SK-N-SH treated with all-trans-retinoic acid at 6 μM for 48 hours (cell line): ENCODE measurements around the gene STX3.

ENCODE experiments used
- ATAC-seq: fragments of 200-7000 bp; cut with Tn5 transposase; 3 replicates; pipeline ENCODE4 v1.9.1; 2020; ENCODE audit warnings: mild to moderate bottlenecking, moderate library complexity
- ARNTL ChIP-seq: fragments of 450-650 bp; formaldehyde crosslinking; IDR thresholded peaks from 2 replicates; pipeline ENCODE4 v1.5.0; 2020; ENCODE audit warnings: low read depth, mild to moderate bottlenecking, moderate library complexity, borderline replicate concordance
- CREB5 ChIP-seq: fragments of 250-450 bp; sonication (Bioruptor Pico); IDR thresholded peaks from 2 replicates; pipeline ENCODE4 v1.5.1; 2020; ENCODE audit warnings: low read depth, mild to moderate bottlenecking, moderate library complexity
- CSDC2 ChIP-seq: fragments of 250-450 bp; sonication (Bioruptor Pico); IDR thresholded peaks from 2 replicates; pipeline ENCODE4 v1.5.0; 2020; ENCODE audit warnings: mild to moderate bottlenecking, moderate library complexity
- OSR1 ChIP-seq: fragments of 250-450 bp; sonication (Bioruptor Pico); IDR thresholded peaks from 2 replicates; pipeline ENCODE4 v1.8.0; 2022; ENCODE audit warnings: moderate library complexity, mild to moderate bottlenecking, inconsistent platforms
- PATZ1 ChIP-seq: fragments of 250-450 bp; sonication (Bioruptor Pico); IDR thresholded peaks from 2 replicates; pipeline ENCODE4 v1.8.0; 2020; ENCODE audit warnings: mild to moderate bottlenecking, moderate library complexity, borderline replicate concordance
- RARB ChIP-seq: fragments of 250-450 bp; sonication (Bioruptor Pico); IDR thresholded peaks from 2 replicates; pipeline ENCODE4 v1.8.0; 2021; ENCODE audit warnings: mild to moderate bottlenecking, moderate library complexity
- SNAI2 ChIP-seq: fragments of 250-450 bp; sonication (Bioruptor Pico); IDR thresholded peaks from 2 replicates; pipeline ENCODE4 v1.5.0; 2020; ENCODE audit warnings: mild to moderate bottlenecking, moderate library complexity
- TCF4 ChIP-seq: fragments of 250-450 bp; sonication (Bioruptor Pico); IDR thresholded peaks from 2 replicates; pipeline ENCODE4 v1.8.0; 2021; ENCODE audit warnings: mild to moderate bottlenecking, moderate library complexity, borderline replicate concordance
- TOX ChIP-seq: fragments of 250-450 bp; sonication (Bioruptor Pico); IDR thresholded peaks from 2 replicates; pipeline ENCODE4 v1.8.0; 2021; ENCODE audit warnings: mild to moderate bottlenecking, moderate library complexity, borderline replicate concordance
- ZC3H10 ChIP-seq: fragments of 250-450 bp; sonication (Bioruptor Pico); IDR thresholded peaks from 2 replicates; pipeline ENCODE4 v1.5.1; 2021; ENCODE audit warnings: mild to moderate bottlenecking, moderate library complexity
- ZFP3 ChIP-seq: fragments of 250-450 bp; sonication (Bioruptor Pico); IDR thresholded peaks from 2 replicates; pipeline ENCODE4 v1.5.0; 2020; ENCODE audit warnings: mild to moderate bottlenecking, moderate library complexity
- ZFP30 ChIP-seq: fragments of 450-650 bp; formaldehyde crosslinking; IDR thresholded peaks from 2 replicates; pipeline ENCODE4 v1.5.0; 2022; ENCODE audit warnings: mild to moderate bottlenecking, moderate library complexity
- ZNF8 ChIP-seq: fragments of 450-650 bp; formaldehyde crosslinking; IDR thresholded peaks from 2 replicates; pipeline ENCODE4 v1.5.0; 2020; ENCODE audit warnings: mild to moderate bottlenecking, moderate library complexity
- TF ChIP-seq, protein P1 (sequence below): fragments of 250-450 bp; sonication (Bioruptor Pico); IDR thresholded peaks from 2 replicates; pipeline ENCODE4 v1.8.0; 2021; ENCODE audit warnings: low read depth, mild to moderate bottlenecking, moderate library complexity, borderline replicate concordance
- TF ChIP-seq, protein P2 (sequence below): fragments of 250-450 bp; sonication (Bioruptor Pico); IDR thresholded peaks from 2 replicates; pipeline ENCODE4 v1.5.1; 2021; ENCODE audit warnings: mild to moderate bottlenecking, moderate library complexity
- TF ChIP-seq, protein P3 (sequence below): fragments of 250-450 bp; sonication (Bioruptor Pico); IDR thresholded peaks from 2 replicates; pipeline ENCODE4 v1.5.0; 2020; ENCODE audit warnings: mild to moderate bottlenecking, moderate library complexity

STX3 gene

GRCh38 chr11:59765068-59765735, 10.0 kb downstream of the STX3 start:
- no peak; the same call in 2 of the 3 replicates for ATAC-seq
- no peak for TF ChIP-seq CREB5 (CRISPR knock-in tag)
- TF ChIP-seq, protein P1, sequence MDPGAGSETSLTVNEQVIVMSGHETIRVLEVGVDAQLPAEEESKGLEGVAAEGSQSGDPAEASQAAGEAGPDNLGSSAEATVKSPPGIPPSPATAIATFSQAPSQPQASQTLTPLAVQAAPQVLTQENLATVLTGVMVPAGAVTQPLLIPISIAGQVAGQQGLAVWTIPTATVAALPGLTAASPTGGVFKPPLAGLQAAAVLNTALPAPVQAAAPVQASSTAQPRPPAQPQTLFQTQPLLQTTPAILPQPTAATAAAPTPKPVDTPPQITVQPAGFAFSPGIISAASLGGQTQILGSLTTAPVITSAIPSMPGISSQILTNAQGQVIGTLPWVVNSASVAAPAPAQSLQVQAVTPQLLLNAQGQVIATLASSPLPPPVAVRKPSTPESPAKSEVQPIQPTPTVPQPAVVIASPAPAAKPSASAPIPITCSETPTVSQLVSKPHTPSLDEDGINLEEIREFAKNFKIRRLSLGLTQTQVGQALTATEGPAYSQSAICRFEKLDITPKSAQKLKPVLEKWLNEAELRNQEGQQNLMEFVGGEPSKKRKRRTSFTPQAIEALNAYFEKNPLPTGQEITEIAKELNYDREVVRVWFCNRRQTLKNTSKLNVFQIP (CRISPR knock-in tag), result no peak

DNA sequence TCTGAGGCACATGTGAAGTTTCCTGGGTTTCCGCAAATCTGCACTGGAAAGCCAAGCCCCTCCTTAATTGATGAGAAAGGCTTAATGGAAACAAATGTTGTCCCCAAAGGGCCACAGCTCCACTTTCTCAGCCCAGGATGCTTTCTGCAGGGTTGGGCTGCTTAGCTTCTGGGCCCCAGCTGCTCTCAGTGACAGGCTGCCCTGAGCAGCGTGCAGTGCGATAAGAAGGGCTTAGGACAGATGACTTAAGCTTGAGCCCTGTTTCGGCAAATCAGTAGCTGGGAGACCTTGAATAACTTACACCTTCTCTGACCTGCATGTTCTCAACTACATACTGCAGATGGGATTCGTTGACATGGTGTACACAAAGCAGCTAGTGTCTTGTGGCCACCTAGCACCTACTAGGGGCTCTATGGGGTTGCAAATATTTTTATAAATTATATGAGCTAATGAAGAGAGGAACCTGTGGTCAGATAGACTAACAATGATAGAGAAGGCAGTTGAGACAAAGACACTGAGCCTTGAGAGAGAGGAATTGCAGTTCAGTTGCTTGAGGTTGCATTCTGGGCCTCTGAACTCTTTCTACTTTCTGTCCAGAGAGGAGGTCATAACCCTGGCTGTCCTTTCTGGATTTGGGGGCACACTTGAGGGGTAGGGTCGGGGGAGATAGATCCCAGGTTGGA, 11.5 kb downstream of the STX3 start:
- ATAC-seq, result no peak

DNA sequence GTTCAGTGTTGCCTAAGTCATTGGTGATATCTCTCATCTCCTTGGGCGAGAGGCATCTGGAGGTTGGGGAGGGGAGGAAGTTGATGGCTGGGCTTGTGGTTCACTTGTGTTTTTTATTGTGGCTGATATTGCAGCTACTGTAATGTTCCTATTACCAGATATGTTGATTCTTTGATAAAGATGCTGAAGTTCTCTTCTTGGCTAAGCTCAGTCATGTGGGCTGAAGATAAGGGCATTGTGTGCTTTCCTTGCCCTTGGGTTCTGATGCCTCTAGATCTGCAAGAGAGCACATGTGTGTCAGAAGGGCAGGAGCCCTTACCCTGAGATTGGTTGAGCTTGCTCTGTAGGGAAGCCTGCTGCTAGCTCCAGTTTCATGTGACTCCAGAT, 12.0 kb downstream of the STX3 start:
- no peak for ATAC-seq
- no peak for TF ChIP-seq ARNTL (CRISPR knock-in tag)

More for the DNA sequence above, 11.5 kb downstream of the STX3 start:
- TF ChIP-seq ZNF8 (no peak), RARB (CRISPR knock-in tag) (no peak), PATZ1 (CRISPR knock-in tag) (no peak), CSDC2 (CRISPR knock-in tag) (no peak), ARNTL (CRISPR knock-in tag) (no peak), TCF4 (CRISPR knock-in tag) (no peak), ZFP3 (CRISPR knock-in tag) (no peak), SNAI2 (CRISPR knock-in tag) (no peak), TOX (CRISPR knock-in tag) (no peak), ZC3H10 (CRISPR knock-in tag) (no peak)
- TF ChIP-seq, protein P2, sequence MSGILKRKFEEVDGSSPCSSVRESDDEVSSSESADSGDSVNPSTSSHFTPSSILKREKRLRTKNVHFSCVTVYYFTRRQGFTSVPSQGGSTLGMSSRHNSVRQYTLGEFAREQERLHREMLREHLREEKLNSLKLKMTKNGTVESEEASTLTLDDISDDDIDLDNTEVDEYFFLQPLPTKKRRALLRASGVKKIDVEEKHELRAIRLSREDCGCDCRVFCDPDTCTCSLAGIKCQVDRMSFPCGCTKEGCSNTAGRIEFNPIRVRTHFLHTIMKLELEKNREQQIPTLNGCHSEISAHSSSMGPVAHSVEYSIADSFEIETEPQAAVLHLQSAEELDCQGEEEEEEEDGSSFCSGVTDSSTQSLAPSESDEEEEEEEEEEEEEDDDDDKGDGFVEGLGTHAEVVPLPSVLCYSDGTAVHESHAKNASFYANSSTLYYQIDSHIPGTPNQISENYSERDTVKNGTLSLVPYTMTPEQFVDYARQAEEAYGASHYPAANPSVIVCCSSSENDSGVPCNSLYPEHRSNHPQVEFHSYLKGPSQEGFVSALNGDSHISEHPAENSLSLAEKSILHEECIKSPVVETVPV (CRISPR knock-in tag), result no peak
- TF ChIP-seq, protein P3, sequence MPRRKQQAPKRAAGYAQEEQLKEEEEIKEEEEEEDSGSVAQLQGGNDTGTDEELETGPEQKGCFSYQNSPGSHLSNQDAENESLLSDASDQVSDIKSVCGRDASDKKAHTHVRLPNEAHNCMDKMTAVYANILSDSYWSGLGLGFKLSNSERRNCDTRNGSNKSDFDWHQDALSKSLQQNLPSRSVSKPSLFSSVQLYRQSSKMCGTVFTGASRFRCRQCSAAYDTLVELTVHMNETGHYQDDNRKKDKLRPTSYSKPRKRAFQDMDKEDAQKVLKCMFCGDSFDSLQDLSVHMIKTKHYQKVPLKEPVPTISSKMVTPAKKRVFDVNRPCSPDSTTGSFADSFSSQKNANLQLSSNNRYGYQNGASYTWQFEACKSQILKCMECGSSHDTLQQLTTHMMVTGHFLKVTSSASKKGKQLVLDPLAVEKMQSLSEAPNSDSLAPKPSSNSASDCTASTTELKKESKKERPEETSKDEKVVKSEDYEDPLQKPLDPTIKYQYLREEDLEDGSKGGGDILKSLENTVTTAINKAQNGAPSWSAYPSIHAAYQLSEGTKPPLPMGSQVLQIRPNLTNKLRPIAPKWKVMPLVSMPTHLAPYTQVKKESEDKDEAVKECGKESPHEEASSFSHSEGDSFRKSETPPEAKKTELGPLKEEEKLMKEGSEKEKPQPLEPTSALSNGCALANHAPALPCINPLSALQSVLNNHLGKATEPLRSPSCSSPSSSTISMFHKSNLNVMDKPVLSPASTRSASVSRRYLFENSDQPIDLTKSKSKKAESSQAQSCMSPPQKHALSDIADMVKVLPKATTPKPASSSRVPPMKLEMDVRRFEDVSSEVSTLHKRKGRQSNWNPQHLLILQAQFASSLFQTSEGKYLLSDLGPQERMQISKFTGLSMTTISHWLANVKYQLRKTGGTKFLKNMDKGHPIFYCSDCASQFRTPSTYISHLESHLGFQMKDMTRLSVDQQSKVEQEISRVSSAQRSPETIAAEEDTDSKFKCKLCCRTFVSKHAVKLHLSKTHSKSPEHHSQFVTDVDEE, result no peak
- TF ChIP-seq, protein P1 (CRISPR knock-in tag), result no peak

DNA sequence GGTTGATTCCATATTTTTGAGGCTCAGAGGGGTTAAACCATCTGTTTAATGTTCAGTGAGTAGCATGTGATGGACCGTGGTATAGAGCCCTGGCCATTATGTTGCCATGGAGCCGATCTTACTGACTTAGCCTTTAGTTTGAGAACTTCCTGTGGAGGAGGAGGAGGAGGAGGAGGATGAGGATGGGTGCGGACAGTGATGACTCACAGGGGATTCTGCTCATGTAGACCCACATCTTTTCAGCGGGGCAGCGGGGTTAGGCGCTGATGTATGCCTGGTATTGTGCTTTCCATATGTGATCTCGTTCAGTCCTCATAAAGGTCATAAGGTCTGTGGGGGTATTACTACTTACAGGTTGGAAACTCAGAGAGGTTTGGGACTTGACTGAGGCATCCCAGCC, 13.9 kb downstream of the STX3 start:
- TF ChIP-seq ARNTL (CRISPR knock-in tag), result no peak
- TF ChIP-seq ZFP30, result no peak
- no peak for TF ChIP-seq TOX (CRISPR knock-in tag)
- no peak for TF ChIP-seq OSR1 (CRISPR knock-in tag)
- TF ChIP-seq, all 23 proteins: peak for 0
- ATAC-seq, result no peak
